ENCODE results near the gene GPR160.
A peak's percentile ranks its signal among the peaks of the same experiment; 100 is the strongest.

GPR160 gene

GRCh38 chr3:170052398-170052797, 14.6 kb downstream of the GPR160 start:
- no peak overlapping the region for H3K4me3 ChIP-seq (ENCODE audit: low read depth, low read length)
- no peak for DNase-seq (ENCODE audit: low read depth)
- TF ChIP-seq CTCF (IDR thresholded peaks at IDR 0.05; ENCODE audit: insufficient read depth, low read depth, low read length, missing control alignments), result no peak

- peak; percentile 68 for DNase-seq (ENCODE audit: low read depth)
- H3K4me3 ChIP-seq (ENCODE audit: low read depth, low read length), result no peak overlapping the region
- TF ChIP-seq CTCF (IDR thresholded peaks at IDR 0.05; ENCODE audit: insufficient read depth, low read depth, low read length, missing control alignments), result peak; percentile 55
Measured at GRCh38 chr3:170054204-170054603, 16.4 kb downstream of the GPR160 start.

GRCh38 chr3:170055209-170055608, 17.4 kb downstream of the GPR160 start:
- peak overlapping the region; percentile 53 for H3K4me3 ChIP-seq (ENCODE audit: low read depth, low read length)
- peak; percentile 89 for DNase-seq (ENCODE audit: low read depth)
- TF ChIP-seq CTCF (IDR thresholded peaks at IDR 0.05; ENCODE audit: insufficient read depth, low read depth, low read length, missing control alignments), result no peak

GRCh38 chr3:170056710-170057454, 19.1 kb downstream of the GPR160 start:
- DNase-seq (ENCODE audit: low read depth), result peak; percentile 88
- TF ChIP-seq CTCF (IDR thresholded peaks at IDR 0.05; ENCODE audit: insufficient read depth, low read depth, low read length, missing control alignments), result peak; percentile 0
- H3K4me3 ChIP-seq (ENCODE audit: low read depth, low read length), result peak overlapping the region; percentile 61

- TF ChIP-seq CTCF (IDR thresholded peaks at IDR 0.05; ENCODE audit: insufficient read depth, low read depth, low read length, missing control alignments), result no peak
- H3K4me3 ChIP-seq (ENCODE audit: low read depth, low read length), result peak overlapping the region; percentile 61
- DNase-seq (ENCODE audit: low read depth), result peak; percentile 62
Measured at GRCh38 chr3:170057550-170057949, 19.8 kb downstream of the GPR160 start.

- peak overlapping the region; percentile 61 for H3K4me3 ChIP-seq (ENCODE audit: low read depth, low read length)
- DNase-seq (ENCODE audit: low read depth), result peak; percentile 72
- no peak for TF ChIP-seq CTCF (IDR thresholded peaks at IDR 0.05; ENCODE audit: insufficient read depth, low read depth, low read length, missing control alignments)
Measured at GRCh38 chr3:170058127-170058526, 20.3 kb downstream of the GPR160 start.

- no peak for DNase-seq (ENCODE audit: low read depth)
- H3K4me3 ChIP-seq (ENCODE audit: low read depth, low read length), result no peak overlapping the region
- no peak for TF ChIP-seq CTCF (IDR thresholded peaks at IDR 0.05; ENCODE audit: insufficient read depth, low read depth, low read length, missing control alignments)
Measured at GRCh38 chr3:170059447-170059846, 21.7 kb downstream of the GPR160 start.
